NCI-H1694 (cell line): ENCODE measurements around the gene CPLX3.

Source experiments
- DNase-seq: peaks from one replicate; lab custom pipeline; 2025; lab: John Stamatoyannopoulos, UW

The CPLX3 gene

DNA sequence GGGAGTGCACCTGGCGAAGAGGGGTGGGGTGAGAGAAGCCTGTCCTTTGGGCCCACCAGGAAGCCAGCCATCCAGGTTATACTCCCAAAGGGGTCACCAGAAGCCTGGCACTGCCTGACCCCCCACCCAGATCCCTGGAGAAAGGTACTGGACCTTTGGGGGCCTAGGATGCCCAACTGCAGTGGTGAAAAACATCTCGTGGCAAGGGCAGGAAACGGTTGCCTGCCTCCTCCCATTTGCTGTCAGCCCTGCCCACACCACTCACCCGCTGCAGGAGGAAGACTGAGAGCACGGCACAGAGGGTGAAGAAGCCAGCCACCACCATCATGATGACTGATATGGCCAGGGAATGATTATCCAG lies 18.8 kb downstream of the CPLX3 start:
- no peak for DNase-seq

DNA sequence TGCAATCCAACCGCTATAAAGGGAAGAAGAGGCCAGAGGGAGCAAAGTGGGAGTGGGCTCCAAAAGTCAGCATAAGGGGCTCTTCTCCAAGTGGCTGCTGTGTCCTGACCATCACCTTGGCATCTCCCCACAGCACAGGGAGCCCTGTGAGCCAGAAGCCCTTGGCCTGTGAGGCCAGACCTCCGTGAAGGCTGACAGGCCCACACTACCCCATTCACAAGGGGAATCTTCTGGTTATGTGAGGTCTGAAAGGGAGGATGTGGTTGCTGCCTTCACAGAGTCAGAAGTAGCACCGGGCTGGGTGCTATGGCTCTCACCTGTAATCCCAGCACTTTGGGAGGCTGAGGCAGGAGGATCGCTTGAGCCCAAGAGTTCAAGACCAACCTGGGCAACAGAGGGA lies 19.2 kb downstream of the CPLX3 start:
- DNase-seq = no peak

DNA sequence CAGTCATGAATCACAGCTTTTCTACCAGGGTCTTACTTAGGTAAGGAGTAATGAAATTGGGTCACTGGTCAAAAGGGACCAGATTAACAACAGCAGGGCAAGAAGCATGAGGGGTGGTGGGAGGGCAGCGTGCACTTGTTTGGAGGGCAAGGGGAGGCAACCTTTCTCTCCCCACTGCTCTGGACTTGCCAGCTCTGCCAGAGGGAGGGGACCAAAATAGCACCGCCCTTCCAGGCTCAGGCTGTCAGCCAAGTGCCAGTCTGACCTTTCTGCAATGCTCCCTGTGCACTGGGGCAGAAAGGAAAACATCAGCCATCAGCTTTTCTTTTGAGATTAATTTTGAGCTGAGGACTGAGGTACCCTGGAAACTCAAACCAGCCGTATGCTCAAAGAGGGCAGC lies 21.0 kb downstream of the CPLX3 start:
- no peak for DNase-seq

DNA sequence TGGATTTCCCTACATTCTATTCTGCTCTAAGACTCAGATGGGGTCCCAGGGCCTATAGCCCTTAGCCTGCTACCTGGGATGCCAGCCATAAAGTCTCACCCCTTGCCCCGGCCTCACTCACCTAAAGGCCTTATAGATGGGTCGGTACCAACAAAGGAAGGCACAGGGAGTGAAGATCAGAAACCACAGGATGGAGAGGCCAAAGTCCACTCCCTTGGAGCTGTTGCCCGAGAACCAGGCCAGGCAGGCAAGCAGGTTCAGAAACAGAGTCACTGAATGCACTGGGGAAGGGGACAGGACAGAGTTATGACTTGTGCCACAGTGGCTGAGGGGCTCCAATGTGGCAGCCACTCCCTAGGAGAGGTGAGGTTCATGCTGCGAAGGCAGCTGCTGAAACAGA lies 24.0 kb downstream of the CPLX3 start:
- no peak for DNase-seq

DNA sequence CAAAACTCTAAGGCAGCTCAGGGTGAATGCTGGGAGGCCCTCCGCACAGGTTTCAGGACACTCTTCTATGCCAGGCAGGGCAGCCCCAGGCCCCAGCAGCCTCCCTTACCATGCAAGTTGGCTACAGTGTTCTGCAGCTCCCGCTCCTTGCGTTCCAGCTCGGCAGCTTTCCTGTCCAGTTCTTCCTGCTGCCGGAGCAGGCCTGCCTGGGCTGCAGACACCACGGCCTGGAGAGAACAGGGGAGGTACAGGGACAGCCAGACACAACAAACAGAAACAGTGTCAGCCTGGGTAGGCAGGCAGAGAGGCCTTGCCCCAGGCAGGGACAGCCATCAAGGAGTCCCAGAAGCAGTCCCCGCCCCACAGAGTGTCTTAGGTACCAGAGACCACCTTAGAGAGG lies 25.5 kb downstream of the CPLX3 start:
- DNase-seq = no peak

DNA sequence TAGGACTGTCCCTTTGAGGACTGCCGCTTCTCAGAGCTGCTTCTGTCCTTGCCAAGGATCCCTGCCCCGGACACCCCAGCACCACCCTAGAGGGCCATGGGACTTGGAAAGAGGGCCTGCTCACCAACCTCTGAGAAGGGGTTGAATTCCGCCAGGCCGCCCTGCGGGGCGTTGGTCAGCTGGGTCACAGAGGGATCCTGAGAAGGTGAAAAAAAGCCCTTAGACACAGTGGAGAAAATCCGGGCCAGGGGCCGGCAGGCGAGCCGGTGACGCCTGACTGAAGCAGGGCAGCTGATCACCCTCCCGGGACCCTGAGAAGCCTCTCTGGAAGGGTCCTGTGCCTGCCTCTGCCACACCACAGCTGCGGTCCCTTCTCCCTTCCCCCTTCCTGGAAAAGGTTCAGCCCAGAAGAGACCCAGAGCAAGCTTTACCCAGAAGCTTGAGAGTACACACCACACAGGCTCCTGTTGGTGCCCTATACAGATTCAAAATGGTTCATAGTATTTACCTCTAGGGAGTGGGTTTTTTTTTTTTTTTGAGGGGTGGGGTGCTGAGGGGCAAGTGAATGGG lies 28.1 kb downstream of the CPLX3 start:
- no peak for DNase-seq

DNA sequence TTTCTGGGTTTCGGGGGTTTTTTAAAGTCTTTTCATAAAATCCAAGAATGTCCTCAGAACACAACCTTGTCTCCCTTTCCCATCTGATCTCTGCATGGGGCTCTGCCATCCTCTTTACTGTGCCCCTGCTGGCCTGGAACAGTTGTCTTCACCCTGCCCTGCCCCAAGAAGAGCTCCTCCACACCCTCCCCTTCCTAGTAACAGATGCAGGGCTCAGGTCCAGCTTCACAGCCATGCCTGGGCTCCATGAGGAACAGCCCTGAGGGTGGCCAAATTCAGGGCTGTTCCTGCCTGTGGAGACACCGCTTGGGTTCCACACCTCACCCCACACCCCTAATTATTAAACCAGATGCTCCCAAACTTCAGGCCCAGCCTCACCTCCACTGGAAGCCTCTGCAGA lies 29.4 kb downstream of the CPLX3 start:
- no peak for DNase-seq

DNA sequence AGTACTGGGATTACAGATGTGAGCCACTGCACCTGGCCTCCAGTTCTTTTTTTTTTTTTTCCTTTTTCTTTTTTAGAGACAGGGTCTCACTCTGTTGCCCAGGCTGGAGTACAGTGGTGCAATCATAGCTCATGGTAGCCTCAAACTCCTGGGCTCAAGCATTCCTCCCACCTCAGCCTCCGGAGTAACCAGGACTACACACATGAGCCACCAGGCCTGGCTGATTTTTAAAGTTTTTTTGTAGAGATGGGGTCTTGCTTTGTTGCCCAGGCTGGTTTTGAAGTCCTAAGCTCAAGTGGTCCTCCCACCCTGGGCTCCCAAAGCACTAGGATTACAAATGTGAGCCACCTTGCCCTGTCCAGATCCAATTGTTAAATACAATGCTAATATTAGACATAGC lies 30.1 kb downstream of the CPLX3 start:
- DNase-seq = no peak

DNA sequence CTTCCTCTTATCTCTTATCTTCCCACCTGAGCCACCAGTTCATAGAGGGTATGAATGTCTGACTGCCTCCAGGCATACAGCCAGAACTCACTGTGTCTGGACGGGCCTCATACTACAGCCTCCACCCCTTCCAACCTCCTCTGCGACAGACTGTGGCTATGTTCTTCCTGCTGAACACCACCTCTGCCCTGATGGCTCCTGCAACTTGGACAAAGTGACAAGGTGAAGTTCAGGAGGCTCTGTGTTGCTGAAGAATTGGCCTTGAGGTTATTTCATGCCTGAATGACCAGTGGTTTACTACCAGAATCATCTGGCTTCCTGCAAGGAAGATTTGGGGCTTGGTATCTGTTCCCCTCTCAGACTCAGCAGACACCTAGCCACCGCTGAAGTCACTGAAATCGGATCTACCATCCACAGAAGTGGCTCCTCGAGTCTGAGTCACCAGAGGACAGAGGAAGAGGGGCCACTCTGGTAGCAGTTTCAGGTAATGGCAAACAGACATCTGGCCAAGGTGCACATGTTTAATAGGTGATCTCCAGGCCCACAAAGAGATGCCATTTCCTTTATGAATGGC lies 30.7 kb downstream of the CPLX3 start:
- no peak for DNase-seq

DNA sequence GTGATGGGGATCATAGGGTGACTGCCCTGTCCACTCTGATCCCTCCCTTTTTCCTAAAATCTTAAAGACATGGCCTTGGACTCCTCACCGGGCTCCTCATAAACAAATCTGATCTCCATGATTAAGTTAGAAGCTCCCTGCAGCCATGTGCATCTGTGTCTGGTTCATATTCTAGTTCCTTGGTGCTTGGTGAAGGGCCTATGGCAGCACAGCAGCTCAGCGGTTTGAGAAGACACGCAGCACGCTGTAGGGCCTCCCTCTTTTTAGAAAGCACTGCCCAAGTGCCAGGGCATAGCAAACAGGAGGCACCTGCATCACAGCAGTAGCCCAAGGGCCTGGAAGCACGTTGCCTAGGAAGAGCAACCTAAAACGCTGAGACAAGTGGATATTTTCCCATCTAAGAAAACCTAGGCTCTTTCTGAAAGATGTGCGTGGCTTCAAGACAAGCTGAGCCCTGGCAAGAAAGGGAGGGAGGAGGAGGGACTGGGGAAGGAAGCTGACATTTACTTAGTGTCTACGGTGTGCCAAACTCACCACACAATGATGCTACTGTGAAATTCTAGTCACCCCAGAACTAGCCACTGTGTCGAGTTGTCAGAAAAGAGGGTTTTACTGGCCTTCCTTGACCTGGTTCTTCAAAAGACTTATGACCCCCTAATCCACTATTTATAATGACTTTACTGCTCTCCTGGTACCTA lies 31.4 kb downstream of the CPLX3 start:
- DNase-seq = no peak

DNA sequence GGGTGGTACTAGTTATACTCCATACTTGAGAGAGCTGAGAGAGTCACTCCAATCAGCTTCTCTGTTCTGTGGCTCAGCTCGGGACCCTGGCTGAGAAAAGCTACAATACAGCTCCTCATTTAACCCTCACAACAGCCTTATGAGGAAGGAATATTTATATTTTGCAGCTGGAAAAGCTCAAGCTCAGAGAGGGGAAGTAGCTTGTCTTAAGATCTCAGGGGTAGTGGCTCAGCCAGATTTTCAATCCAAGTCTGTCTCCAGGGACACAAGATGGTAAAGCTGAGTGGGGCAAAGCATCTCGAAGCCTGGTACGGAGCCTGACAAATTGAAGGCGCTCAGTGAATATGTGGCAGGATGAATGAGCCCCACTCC lies 31.9 kb downstream of the CPLX3 start:
- no peak for DNase-seq

DNA sequence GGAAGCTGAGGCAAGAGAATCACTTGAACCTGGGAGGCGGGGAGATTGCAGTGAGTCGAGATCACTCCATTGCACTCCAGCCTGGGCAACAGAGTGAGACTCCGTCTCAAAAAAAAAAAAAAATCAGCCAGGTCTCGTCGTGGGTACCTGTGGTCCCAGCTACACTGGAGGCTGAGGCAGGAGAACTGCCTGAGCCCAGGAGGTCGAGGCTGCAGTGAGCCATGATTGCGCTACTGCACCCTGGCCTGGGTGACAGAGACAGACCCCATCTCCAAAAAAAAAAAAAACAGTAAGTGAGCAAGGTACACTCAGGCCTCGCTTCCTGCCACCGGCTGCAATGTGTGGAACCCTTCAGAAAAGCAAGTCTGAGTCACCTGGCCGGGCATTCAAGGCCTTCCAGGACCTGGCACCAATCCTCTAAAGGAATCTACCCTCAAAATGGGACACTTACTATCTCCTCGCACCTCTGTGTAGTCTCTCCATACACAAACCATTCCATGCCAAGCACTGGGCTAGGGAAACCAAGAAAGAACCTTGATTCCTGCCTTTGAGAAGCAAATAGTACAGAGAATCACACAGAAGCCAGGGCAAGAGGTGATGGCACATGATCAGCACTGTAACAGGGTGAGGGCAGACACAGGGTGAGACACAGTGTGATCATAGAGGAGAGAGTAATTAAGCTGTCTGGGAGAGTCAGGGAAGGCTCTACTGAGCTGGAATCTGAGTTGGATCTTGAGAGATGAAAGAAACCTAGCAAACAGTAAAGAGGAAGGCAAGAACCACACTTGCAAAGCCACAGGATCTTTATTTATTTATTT lies 37.0 kb downstream of the CPLX3 start:
- no peak for DNase-seq

DNA sequence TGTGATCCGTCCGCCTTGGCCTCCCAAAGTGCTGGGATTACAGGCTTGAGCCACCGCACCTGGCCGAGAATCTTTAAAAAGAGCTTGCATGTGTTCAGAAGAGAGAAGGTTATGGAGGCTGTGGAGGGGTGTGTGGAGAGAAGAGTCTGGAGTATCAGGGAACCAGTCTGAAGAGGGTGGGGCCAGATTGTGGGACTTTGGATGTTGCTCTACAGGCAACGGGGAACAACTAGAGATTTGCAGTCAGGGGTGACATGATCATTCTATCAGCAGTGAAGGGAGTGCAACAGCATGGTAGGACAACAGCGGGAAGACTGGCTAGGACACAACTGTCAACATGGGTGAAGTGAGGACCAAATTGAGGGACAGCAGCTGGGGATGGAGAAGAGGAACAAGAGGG lies 37.9 kb downstream of the CPLX3 start:
- DNase-seq = no peak

DNA sequence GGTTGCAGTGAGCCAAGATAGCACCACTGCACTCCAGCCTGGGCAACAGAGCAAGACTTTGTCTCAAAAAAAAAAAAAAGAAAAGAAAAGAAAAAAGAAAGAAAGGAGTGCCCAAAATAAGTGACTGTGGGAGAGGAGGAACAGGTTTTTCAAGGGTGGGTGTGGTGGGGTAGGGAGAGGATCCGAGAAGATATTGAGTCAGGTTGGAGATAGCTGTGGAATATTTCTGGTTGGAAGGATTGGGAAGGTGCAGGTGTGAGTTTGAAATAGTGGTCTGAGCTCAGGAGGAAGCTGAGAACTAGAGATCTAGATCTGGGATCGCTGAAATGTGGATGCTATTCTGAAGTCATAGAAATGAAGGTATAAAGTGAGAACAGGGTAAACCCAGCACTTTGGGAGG lies 38.9 kb downstream of the CPLX3 start:
- DNase-seq = no peak

DNA sequence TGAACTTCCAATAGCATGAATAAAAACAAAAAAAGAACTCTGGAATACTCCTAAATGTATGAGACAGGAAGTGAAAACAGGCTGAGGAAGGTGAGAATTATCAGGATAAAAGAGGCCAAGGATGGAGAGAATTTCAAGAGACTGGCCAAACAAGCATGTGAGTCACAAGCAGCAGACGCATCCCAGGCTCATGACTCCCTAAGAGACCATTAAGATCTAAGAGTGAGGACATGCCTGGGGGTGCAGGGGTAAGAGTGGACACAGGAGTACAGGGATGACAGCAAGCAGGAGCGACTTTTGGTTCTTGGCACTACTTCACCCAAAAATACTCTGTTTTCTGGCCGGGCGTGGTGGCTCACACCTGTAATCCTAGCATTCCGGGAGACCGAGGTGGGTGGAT lies 39.7 kb downstream of the CPLX3 start:
- DNase-seq = no peak

DNA sequence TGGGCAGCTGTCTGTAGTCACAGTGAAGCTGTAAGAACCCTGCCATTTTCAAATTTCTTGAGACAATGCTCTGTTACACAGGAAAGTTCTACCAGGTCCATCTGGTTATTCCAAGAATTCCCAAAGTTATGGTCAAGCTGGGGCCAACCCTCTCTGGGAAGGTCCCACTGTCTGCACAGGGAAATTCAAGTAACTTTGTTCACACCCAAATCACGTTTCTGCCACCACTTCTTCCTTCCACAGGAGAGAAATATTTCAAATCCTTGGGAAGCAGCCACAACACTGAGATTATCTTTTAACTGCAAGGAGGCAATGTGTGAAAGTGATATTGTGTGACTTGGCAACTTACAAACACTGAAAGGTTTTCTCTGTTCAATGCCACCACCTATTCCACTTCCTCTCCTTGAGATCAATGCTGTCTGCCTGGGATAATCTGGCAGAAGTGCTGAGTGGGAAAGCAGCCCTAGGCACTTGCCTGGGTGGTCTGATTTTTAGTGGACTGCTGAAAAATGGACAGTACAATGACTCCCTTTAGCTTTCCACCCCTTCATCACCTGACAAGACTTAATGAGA lies 41.1 kb downstream of the CPLX3 start:
- no peak for DNase-seq

DNA sequence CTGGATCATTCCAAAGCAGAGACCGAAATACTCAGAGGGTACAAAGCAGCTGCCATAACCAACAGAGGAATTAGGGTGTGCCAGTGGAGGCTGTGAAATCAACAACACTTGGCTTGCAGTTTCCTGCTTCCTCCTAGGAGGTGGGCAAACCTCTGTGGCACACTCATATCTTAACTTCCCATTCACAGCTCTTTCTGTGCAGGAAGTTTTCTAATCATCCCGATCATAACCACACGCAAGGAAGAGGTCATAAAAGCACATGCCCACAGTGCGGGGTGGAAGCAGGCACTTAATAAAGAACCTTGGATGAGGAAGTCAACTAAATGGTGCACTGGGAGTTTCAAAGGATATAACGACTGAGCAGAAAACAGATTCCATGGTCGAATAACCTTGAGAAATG lies 41.6 kb downstream of the CPLX3 start:
- no peak for DNase-seq

DNA sequence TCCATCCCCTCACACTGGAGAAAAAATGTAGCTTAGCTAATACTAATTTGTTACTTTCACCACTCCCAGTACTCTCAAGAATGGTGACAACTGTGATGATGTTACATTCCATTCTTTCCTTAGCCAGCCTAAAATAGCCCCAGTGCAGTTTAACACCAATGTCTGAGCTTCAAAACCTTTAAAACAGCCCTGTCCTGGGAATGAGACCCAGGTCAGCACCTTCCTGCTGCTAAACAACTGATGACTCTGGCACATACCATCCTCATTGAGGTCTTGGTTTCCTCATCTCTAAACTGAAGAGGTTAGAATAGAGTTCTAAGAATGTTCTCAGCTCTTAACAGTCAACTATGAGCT lies 42.9 kb downstream of the CPLX3 start:
- no peak for DNase-seq

DNA sequence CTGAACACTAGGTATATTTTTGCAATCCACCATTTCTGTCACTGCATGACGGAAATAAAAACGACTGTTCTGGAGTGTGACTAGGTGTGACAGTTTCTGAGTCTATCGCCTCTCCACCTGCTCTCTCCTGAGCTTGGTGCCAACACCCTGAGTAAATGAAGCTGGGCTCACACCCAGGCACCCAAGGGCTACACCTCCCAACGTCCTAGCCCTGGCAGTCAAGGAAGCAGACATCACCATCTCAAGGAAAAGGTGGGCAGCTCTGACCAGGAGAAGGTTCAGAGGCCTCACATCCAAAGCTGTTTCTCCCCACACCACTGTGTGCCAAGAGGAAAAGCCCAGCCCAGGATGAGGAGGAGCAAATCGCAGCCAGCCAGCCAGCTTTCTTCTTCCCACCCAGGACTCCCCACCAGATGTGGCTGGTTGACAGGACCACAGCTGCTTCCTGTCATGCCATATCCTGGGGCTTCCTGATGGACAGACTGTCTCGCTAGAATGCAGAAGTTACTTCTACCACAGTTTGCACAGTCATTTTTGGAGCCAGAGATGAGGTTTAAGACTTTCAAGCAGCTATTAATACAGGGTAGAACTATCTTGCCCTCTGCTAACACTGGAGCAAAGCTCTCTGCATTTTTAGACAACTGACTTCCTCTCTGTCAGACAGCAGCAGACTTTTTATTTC lies 43.4 kb downstream of the CPLX3 start:
- no peak for DNase-seq

DNA sequence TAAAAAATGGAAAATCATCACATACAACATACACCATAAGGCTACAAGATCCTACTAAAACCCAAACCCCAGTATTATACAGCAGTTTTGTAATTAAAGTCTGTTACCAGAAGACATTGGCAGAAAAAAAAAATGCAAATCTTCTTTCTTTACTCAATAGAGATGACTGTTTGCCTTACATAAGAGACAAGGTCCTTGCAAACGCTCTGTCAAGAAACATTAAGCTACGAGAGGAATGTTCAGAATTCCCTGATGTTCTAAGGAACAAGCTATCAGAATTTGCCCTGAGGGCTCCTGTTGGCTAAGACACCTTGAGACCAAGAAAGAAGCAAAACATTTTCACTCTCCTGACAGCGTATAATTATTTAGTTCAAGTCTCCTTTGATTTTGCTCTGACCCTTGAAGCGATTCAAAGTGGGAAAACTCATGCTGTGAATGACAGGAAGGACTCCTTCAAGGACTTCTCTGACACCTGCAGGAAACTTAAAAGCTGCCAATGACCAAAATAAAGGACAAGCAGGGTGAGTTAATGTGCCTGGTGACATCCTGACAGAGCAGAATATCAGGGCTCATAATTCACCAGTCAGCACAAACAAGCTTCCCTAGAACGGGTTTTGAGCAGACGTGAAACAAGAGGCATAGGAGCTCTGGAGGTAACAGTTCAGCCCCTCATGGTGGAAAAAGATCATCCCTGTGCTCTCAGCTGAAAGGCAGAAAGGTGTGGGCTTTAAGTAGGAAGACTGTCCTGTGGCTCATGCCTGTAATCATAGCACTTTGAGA lies 44.2 kb downstream of the CPLX3 start:
- no peak for DNase-seq

DNA sequence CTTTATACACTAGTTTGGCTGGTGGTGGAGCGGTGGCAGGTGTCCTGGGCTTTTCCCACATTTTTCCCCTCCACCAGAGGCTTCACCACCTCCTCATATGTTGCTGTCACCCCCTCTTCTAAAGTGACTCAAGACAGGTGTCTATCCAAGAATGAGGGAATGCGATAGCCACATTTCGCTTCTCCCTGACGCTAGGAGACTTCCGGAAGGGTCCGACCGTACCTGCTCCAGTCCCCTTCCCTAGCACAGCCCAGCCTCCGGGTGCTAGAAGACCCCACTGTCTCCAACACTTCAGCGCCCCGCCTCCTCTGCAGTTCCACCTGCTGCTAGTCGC lies 46.2 kb downstream of the CPLX3 start:
- DNase-seq = no peak
